Mononuclear cell (primary cell): ENCODE measurements around the gene FBXL17. TPM values are rescaled to one million over a fixed set of nuclear protein-coding genes. Genes with fewer than 3 reads are reported as not detected.

ENCODE experiments used
- H3K27me3 ChIP-seq: 2 replicates; pipeline ENCODE4 v1.6.0; 2011; ENCODE audit warnings: low read length, control low read depth; ENCODE audit not compliant: insufficient read depth
- H3K4me1 ChIP-seq: 2 replicates; pipeline ENCODE4 v1.5.1; 2011; ENCODE audit warnings: mild to moderate bottlenecking, low read length, control low read depth; ENCODE audit not compliant: insufficient read depth
- H3K4me3 ChIP-seq: 2 replicates; pipeline ENCODE4 v1.5.1; 2011; ENCODE audit warnings: mild to moderate bottlenecking, low read length, moderate library complexity
- H3K9me3 ChIP-seq: 2 replicates; pipeline ENCODE4 v1.5.1; 2011; ENCODE audit warnings: low read depth, mild to moderate bottlenecking, control low read depth, low read length
- total RNA-seq: library from RNA; depleted of rRNA; stranded (reverse); fragments of >200 nt; gene quantifications from one replicate; pipeline ENCODE4 v1.2.3, GENCODE V29; 2012

The FBXL17 gene
- total RNA-seq, 1 donor, result 19.3 TPM

- Histone ChIP-seq H3K9me3 (peaks cover 6% of the 10 kb centered on the region), H3K4me1 (no peaks in the 10 kb centered on the region), H3K27me3 (no peaks in the 10 kb centered on the region), H3K4me3 (no peak overlapping the region)
These were observed 334.8 kb downstream of the FBXL17 start for GRCh38 chr5:108046955-108047670.

- Histone ChIP-seq H3K4me1 (no peaks in the 10 kb centered on the region), H3K9me3 (no peaks in the 10 kb centered on the region), H3K27me3 (no peaks in the 10 kb centered on the region), H3K4me3 (no peak overlapping the region)
These were observed 345.4 kb downstream of the FBXL17 start for GRCh38 chr5:108036482-108036881.

GRCh38 chr5:108028883-108029282 lies 353.0 kb downstream of the FBXL17 start:
- H3K27me3 ChIP-seq, result no peaks in the 10 kb centered on the region
- H3K9me3 ChIP-seq, result no peaks in the 10 kb centered on the region
- no peak overlapping the region for H3K4me3 ChIP-seq
- no peaks in the 10 kb centered on the region for H3K4me1 ChIP-seq

- Histone ChIP-seq H3K4me1 (no peaks in the 10 kb centered on the region), H3K4me3 (no peak overlapping the region), H3K27me3 (no peaks in the 10 kb centered on the region), H3K9me3 (no peaks in the 10 kb centered on the region)
These were observed 353.5 kb downstream of the FBXL17 start for GRCh38 chr5:108028412-108028811.

- H3K4me3 ChIP-seq, result no peak overlapping the region
- no peaks in the 10 kb centered on the region for H3K27me3 ChIP-seq
- H3K9me3 ChIP-seq, result no peaks in the 10 kb centered on the region
- no peaks in the 10 kb centered on the region for H3K4me1 ChIP-seq
These were observed 355.9 kb downstream of the FBXL17 start for GRCh38 chr5:108025957-108026356.

- no peaks in the 10 kb centered on the region for H3K27me3 ChIP-seq
- H3K4me3 ChIP-seq, result no peak overlapping the region
- no peaks in the 10 kb centered on the region for H3K4me1 ChIP-seq
- no peaks in the 10 kb centered on the region for H3K9me3 ChIP-seq
These were observed 356.9 kb downstream of the FBXL17 start for GRCh38 chr5:108024986-108025385.

- H3K4me3 ChIP-seq, result no peak overlapping the region
- no peaks in the 10 kb centered on the region for H3K4me1 ChIP-seq
- H3K9me3 ChIP-seq, result no peaks in the 10 kb centered on the region
- H3K27me3 ChIP-seq, result no peaks in the 10 kb centered on the region
These were observed 365.8 kb downstream of the FBXL17 start for GRCh38 chr5:108016101-108016500.

- Histone ChIP-seq H3K4me1 (peaks cover 3% of the 10 kb centered on the region), H3K4me3 (no peak overlapping the region), H3K27me3 (no peaks in the 10 kb centered on the region), H3K9me3 (no peaks in the 10 kb centered on the region)
These were observed 375.1 kb downstream of the FBXL17 start for GRCh38 chr5:108006791-108007190.

GRCh38 chr5:108003178-108003577 lies 378.7 kb downstream of the FBXL17 start:
- no peaks in the 10 kb centered on the region for H3K27me3 ChIP-seq
- H3K4me3 ChIP-seq, result no peak overlapping the region
- H3K4me1 ChIP-seq, result peaks cover 3% of the 10 kb centered on the region
- H3K9me3 ChIP-seq, result no peaks in the 10 kb centered on the region

- H3K9me3 ChIP-seq, result no peaks in the 10 kb centered on the region
- H3K27me3 ChIP-seq, result no peaks in the 10 kb centered on the region
- H3K4me1 ChIP-seq, result peaks cover 3% of the 10 kb centered on the region
- no peak overlapping the region for H3K4me3 ChIP-seq
These were observed 380.7 kb downstream of the FBXL17 start for GRCh38 chr5:108001222-108001621.

- H3K9me3 ChIP-seq, result no peaks in the 10 kb centered on the region
- H3K27me3 ChIP-seq, result no peaks in the 10 kb centered on the region
- no peak overlapping the region for H3K4me3 ChIP-seq
- no peaks in the 10 kb centered on the region for H3K4me1 ChIP-seq
These were observed 384.4 kb downstream of the FBXL17 start for GRCh38 chr5:107997338-107997980.

- Histone ChIP-seq H3K4me1 (no peaks in the 10 kb centered on the region), H3K27me3 (no peaks in the 10 kb centered on the region), H3K9me3 (no peaks in the 10 kb centered on the region), H3K4me3 (no peak overlapping the region)
These were observed 388.6 kb downstream of the FBXL17 start for GRCh38 chr5:107993341-107993740.

- H3K27me3 ChIP-seq, result no peaks in the 10 kb centered on the region
- H3K4me1 ChIP-seq, result no peaks in the 10 kb centered on the region
- no peak overlapping the region for H3K4me3 ChIP-seq
- H3K9me3 ChIP-seq, result no peaks in the 10 kb centered on the region
These were observed 390.8 kb downstream of the FBXL17 start for GRCh38 chr5:107990881-107991810.

- Histone ChIP-seq H3K27me3 (no peaks in the 10 kb centered on the region), H3K4me1 (no peaks in the 10 kb centered on the region), H3K4me3 (no peak overlapping the region), H3K9me3 (no peaks in the 10 kb centered on the region)
These were observed 396.8 kb downstream of the FBXL17 start for GRCh38 chr5:107985144-107985543.
